GM11168 (cell line): ENCODE data around the gene RXRB.

Source experiments
- in situ Hi-C: fragments of 300-500 bp; cut with MboI; formaldehyde crosslinking; loops from one replicate; pipeline ENCODE4 v1.12.0; 2022; ENCODE audit warnings: low sequenced_read_pairs; ENCODE audit not compliant: unreplicated experiment

The RXRB gene

DNA sequence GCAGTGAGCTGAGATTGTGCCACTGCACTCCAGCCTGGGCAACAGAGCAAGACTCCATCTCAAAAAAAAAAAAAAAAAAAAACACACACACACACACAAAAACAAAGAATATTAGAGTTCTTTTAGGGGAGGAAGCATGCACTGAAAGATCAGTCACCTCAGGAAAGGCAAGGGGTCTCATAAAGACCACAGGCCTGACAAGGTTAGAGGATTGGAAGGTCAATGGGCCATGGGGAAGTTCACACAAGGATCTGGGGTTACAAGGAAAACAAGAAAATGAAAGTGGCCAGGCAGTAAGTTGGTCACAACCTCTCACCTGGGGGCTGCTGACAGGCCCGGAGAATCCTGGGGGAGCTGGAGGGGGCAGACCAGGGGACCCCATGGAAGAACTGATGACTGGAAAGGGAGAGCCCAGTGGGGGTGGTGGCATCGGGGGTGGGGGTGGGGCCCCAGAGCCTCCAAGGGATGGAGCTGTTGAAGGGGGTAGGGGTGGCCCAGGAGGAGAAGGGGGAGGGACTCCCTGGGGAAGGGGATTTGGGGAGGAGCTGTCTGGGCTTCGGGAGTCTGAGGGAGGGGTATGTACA is 1.5 kb downstream of the RXRB start:
- in situ Hi-C loops = no loop called here

DNA sequence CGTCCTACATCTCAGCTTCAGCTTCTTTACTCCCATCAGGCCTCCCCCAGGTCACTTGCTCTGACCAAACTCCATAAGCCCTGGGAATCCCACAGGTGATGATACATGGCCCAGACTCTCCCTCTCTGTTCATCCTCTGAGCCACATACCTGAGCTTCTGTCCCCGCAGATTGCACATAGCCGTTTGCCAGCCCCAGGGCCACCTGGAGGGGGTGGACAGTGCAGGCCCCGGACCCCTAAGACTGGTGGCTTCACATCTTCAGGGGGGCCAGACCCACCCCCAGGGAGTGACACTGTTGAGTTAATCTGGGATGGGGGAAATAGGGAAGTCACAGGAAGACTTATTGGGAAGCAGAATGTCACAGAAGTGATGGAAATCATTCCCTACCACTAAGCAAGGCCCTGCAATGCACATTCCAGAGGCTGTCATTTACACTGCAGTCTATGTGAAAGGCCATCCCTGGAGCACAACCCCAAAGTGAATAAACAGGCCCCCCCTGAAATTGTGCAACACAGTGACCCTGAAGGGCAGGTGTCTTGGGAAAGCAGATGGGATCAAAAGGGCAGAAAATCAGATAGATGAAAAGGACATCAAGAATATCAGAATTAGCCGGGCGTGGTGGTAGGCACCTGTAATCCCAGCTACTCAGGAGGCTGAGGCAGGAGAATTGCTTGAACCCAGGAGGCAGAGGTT is 2.2 kb downstream of the RXRB start:
- in situ Hi-C loops = no loop called here

DNA sequence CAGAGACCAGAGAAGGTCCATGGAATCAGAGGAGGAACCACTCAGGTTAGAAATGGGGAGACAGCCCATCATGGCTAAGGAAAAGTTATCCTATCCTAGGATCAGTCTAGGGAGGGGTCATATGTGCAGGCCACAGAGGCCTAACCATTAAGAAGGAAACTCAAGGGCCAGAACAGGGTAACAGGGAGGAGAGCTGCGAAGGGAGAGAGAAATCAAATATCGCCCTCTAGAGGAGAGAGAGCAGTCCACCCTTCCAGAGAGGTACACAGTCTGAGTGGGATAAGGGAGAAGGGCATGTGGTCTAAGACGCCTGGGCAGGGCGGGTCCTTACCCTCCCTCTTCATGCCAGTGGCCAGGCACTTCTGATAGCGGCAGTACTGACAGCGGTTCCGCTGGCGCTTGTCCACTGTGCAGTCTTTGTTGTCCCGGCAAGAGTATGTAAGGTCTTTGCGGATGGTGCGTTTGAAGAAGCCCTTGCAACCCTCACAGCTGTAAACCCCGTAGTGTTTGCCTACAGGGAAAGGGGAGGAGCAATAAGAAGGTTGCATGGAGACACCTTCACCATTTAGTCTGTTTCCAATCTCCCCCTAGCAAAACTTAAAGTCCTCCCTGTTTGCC is 2.9 kb downstream of the RXRB start:
- in situ Hi-C loops = no loop called here

DNA sequence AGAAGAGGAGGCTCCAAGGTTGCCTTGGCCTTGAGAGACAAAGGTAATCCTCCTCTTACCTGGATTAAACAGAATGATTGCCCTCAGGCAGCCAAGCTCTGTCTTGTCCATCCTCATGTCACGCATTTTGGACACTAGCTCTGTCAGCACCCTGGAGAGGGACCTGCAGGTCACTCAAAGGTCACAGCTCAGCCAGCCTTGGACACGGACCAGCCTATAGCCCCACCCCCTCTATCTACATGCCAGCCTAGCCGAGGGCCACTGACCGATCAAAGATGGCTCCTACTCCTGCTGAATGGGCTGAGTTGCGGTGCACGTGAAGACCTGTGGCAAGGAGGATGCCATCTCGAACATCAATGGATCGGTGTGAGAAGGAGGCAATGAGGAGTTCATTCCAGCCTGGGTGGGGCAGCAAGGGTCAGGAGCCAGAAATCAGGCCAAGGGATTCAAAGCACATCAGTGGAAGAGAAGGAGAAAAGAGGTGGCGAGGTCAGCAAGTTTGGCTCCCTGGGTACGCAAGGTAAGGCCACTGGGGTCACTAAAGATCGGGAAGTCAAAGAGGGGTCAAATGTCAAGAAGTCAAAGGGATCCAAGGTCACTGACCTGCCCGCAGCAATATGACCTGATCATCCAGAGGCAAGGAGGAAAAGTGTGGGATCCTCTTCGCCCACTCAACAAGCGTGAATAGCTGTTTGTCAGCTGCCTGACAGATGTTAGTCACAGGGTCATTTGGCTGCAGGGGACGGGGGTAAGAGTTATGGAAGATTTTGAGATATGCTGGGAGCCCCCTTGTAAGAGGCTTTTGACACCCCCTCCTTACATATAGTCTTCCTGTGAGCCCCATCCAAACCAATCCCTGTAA is 4.9 kb downstream of the RXRB start:
- in situ Hi-C loops = no loop called here

DNA sequence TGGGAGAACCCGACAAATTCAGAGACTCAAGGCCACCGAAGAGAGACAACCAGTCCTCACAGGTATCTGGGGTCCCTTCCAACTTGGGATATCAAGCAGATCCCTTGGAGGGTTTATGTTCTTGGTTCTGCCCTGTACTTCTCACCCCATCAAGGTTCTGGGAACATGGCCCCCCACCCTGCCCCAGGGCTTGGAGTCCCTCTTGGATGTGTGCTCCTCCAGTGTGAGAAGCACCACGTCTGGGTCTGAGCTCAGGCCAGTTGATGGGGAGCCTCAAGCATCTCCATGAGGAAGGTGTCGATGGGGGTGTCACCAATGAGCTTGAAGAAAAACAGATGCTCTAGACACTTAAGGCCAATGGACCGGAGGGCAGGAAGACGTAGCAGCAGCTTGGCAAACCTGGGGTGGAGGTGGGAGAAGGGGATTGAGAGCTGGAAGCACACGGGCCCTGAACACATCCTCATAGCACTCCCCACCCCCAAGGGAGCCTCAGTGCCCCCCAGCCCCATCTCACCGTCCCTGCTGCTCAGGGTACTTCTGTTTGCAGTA is 6.0 kb downstream of the RXRB start:
- in situ Hi-C loops = no loop called here

DNA sequence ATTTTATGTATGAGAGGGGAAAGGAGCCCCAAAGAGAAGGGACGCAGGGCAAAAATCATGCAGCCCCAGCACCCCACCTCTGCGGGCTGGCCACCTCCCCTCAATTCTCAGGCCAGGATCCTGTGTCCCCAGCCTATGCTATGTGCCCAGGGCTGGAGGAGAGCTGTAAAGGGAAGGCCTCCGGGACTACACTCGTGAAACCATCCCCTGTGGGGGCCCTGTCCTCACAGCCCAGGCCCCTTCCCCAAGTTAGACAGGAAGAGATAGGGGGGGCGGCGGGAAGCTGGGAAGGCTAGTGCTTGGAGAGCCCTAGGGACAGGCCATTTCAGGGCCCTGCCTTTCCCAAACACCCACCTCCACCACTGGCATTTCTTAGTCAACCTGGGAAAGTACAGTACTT is 6.8 kb downstream of the RXRB start:
- in situ Hi-C loops = no loop called here

DNA sequence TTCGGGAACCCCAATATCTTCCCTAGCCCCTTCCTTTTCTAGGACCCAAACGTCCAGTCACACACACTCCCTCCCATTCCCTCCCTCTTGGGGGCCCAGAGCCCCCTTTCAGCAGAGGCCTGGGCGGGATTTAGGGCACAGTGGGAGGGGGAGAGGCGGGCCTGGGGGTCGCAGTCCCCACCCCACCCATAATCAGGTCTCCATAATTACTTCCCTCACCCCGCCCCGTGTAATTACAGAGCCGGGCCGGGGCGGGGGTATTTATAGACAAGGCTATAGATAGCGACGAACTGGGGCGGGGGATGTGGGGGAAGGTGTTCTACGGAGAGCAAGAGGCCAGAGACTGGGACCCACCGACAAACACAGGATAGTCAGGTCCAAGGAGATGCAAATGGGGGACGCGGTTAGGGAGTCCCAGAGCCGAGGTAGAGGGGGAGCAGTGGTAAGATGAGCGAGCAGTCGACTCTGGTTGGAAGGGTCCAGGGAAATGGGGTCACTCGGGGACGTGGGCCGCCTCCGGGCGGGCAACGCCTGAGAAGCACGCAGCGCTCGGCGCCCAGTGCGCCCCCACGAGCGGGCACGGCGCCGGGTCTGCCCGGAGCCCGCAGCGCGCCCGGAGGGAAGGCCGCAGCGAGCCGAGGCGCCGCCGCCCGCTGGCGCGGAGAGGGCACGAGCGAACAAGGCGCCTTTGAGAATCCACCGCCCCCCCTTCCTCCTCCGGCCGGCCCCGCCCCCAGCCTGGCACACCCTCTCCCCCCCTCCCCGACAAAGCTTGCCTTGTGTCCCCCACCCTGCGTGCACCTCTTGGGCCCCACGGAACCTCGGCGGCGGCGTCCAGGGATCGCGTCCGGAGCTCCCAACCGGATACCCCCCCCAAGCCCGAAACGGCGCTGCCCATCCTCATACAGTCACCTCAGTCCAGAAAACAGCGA is 7.5 kb downstream of the RXRB start:
- in situ Hi-C loops = no loop called here

DNA sequence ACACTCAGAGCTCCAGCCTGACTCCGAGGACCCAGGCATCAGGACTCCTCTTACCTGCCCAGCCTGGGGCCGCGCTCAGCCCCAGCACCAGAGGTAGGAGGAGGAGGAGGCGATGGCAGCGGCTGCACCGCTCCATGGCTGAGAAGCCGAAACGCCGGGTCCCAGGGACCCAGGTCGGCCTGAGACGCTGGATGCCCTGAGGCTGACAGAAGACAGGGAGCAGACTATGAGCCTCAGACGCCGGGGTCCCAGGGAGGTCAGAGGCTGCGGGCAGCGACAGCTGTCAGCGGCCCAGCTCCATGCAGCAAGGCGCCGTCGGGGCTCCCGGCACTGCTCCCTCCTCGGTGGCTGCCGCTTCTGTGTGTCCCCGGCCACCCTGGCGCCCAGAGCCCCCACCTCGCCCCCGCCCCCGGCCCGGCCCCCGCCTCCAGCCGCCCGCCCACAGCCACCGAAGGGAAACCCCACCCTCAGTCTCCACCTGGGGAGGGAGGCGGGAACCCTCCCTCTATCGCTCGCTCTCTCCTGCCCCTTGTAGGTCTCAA is 8.3 kb downstream of the RXRB start, which contains the start of gene COL11A2:
COL11A2 (minus strand) TSS at position 363 of the 542 bp plus-strand sequence; CDS start at position 136, 227 bp downstream.
- in situ Hi-C loops = no loop called here

DNA sequence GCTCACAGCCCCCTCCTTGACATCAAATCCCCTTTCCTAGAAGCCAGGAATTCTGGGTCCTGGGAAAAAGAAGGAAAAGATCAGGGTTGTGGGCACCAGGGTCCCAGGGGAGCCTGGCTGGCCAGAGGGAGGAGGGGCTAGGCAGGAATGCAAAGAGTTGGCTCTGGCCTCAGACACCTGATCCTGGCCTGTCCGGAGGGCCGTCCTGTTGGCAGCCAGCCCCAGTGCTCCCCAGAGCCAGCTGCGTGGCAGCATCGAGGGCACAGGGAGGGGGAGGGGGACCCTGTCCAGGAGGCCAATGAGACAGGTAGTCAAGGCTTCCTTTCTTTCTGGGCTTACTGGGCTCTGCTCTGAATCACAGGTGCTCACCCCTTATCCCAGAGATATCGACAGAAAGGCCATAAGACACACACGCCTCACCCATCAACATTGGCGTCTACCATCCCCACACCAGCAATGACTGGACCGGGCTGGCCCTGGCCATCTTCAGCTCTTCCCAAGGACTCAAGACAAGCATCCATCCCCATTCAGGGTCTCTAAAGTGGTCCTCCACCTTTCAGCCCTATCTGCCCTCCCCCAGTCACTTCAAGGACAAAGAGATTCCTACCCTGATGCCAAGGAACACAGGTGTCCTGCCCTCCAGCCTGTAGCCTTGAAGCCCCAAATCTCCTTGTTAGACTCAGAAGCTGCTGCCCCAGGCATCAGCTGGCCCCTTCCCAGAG is 8.9 kb downstream of the RXRB start:
- in situ Hi-C loops = no loop called here

DNA sequence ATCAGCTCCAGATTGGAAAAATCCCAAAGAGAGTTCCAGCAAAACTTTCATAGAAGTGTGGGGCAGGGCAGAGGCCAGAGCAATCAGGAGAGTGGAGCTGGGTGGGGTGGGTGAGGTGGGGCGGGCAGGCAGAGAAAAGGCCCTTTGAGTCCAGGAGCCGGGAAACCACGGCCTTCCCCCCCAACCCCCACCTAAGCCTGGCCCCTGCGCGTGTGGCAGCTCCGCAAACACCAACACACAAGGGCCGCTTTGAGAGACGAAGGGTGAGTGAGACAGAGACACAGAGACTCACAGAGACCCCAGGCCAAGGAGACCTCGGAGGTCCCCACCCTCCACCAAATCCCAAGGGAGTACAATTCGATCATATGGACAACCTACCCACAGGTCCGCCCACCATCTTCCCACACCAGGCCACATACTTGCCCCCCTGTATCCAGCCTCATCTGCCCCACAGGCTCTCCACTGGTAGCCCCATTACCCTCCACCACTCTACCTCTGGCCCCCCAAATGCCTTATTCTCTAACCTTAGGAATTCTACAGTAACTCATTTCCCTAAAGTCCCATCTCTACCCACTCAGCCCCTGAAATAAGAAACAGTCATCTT is 9.9 kb downstream of the RXRB start:
- in situ Hi-C loops = no loop called here

DNA sequence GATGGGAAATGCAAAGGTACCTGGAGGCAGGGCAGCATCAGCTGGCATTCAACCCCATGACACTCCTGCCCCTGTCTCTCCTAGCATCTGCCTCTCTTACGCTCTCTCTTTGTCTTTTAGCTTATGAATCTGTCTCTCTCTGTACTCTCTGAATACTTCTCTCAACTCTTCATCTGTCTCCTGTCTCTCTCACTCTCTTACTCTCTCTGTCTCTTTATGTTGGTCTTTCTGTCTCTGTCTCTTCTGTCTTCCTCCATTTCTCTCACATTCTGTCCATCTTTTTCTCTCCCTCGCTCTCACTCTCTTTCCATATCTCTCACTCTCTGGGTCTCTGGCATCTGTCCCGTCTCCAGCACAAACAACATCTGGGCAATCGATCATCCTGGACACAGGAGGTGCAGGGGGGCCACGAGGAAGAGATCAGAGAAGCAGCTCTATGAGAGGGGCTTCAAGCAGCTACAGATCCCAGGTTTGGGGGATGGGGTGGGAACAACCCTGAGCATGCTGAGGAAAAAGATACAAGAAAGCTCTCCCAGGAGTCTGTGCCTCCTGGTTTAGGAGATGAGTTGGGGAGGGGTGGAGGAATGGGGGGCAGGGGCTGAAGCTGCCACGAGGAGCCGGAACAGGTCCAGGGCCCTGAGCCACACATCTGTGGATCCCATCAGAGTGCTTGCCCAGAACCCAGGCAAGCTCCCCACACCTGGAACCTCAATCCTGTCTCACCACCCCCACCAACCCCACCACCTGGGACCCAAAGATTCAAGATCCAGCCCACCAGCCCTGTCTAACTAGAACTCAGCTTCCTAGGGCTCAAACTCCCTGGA is 10.6 kb downstream of the RXRB start:
- in situ Hi-C loops = no loop called here

DNA sequence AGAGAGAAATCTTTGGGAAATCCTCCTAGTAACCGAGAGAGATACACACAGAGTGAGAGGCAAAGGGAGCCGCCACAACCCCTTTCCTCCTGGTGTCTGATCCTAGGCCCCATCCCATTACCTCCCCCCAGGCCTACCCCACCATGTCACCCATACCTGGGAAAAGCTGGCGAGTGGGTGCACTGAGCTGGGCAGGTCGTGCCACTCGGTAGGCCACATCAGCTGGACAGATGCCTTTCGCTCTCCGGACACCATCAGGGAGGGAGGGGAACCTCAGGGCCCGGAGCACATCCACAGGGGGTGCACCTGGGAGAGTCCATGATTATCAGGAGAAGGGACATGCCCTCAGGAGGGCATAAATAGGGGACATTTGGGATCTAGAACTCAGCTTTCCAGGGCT is 11.3 kb downstream of the RXRB start:
- in situ Hi-C loops = no loop called here

DNA sequence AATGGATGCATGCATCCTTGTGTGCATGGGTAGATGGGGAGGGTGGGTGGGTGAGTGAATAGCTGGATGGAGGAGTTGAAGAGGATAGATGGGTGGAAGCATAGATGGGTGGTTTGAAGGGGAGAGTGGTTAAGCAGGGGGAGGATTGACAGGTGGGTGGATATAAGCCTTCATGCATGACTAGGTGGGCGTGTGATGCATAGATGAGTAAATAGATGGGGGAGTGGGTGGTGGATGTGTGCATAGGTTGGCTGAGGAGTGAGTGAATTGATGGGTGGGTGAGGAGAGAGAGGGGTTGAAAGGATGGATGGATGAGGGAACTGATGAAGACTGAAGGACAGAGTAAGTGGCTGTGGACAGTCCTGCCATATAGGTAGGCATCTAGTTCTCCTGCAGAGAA is 12.7 kb downstream of the RXRB start:
- in situ Hi-C loops = no loop called here

DNA sequence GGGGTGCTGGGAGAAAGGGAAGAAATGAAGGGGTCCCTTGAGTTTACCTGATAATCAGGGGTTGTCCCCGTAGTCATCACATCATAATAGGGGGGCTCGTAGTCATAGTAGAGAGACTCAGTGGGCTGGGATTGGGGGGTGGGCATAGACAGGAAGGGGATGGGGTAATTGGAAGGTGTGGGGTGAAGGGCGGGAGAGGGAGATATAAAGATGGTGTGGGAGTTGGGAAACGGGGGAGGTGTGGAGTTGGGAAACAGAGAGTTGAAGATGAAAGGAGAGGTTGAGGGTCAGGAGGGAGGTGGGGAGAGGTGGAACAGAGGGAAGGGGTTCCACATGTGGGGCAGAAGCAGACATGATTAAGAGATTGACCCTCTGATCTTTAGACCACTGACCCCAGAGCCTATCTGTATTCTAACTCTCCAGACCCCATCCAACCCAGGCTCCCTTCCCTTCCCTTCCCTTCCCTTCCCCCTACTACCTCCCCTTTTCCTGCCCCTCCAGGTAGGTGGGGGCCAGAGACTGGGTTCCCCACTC is 14.7 kb downstream of the RXRB start:
- in situ Hi-C loops = no loop called here

DNA sequence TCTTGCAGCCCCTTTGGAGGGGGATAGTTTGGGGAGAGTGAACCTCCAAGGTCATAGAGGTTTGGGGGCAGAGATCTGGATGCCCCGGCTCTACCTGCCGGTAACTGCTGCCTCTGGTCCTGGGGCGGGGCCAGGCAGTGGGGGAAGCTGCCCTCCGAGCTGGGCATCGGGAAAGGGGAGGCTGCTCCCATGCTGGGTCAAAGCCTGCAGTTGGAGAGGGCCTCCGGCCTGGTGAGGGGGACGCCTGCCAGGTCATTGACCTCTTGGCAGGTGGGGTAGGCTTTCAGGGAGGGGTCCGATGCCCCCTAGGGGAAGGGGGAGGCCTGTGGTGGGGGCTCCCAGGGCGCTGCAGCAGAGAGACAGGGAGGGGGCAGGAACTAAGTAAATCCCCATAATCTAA is 15.3 kb downstream of the RXRB start:
- in situ Hi-C loops = no loop called here

DNA sequence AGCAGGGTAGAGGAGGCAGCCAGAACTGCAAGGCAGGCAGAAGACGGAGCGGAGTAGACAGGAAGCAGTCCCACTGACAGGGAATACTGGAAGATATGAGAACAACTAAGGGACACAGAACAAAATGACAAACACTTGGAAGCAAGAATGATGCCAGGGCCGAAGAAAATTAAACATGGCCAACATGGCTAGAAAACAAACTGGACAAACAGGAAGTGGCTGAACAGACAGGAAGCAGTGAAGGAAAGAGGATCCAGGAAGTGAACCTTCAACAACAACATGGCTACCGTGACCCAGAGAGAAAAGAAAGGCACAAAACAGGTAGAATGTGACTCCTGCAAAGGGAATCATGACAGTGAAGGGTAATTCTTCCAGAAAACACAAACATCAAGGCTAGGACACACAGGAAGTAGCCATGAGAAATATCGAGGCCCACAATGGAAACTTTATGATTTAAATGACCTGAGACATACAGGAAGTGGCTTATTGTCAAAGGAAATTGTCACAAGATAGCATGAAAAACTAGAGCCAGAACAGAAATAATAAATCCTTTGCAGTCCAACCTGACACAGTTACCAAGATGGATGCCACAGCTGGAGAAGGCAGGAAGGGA is 17.3 kb downstream of the RXRB start:
- in situ Hi-C loops = no loop called here

DNA sequence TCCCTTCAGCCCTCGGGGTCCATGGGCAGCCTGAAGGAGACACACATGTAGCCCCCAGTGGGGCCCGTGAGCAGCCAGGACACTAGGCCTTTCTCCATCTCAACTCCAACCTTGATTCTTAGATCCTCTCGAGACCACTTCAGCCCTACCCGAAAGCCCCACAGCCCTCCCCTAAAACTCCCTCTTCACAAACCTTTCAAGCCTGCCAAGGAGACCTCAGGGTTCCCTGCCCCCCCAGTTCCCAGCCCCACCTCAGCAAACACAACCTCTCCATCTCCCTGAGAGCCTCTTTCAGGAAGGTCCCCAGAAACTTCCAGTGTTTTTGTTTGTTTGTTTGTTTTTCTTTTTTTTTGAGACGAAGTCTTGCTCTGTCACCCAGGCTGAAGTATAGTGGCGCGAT is 19.3 kb downstream of the RXRB start:
- in situ Hi-C loops = no loop called here
